ENCODE results near the gene KRT1.

DNA sequence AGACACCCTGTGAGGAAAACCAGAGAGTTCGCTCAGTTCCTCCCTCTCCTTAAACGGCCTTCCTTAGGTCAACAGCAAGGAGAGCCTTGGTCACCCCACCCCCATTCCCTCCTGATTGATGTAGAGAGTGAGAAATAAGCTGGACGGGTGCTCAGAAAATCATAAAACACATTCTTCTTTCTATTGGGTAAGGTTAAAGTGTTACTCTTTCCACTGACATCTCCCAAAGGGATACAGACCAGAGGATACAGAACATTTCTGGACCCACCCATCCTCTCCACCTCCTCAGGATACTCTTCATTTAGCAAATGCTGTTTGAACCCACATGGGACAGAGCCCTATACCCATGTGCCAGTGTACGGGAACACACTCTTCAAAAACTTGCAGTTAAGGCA is 34.7 kb upstream of the KRT1 start:
- TF ChIP-seq, protein P1, sequence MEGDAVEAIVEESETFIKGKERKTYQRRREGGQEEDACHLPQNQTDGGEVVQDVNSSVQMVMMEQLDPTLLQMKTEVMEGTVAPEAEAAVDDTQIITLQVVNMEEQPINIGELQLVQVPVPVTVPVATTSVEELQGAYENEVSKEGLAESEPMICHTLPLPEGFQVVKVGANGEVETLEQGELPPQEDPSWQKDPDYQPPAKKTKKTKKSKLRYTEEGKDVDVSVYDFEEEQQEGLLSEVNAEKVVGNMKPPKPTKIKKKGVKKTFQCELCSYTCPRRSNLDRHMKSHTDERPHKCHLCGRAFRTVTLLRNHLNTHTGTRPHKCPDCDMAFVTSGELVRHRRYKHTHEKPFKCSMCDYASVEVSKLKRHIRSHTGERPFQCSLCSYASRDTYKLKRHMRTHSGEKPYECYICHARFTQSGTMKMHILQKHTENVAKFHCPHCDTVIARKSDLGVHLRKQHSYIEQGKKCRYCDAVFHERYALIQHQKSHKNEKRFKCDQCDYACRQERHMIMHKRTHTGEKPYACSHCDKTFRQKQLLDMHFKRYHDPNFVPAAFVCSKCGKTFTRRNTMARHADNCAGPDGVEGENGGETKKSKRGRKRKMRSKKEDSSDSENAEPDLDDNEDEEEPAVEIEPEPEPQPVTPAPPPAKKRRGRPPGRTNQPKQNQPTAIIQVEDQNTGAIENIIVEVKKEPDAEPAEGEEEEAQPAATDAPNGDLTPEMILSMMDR (IDR thresholded peaks at IDR 0.05) = no peak
- TF ChIP-seq POLR2A (IDR thresholded peaks at IDR 0.05) = no peak
